Measurements from ENCODE around the gene KRT3. TPM values are rescaled to one million over a fixed set of nuclear protein-coding genes. Genes with fewer than 3 reads are reported as not detected.

Gene KRT3
- total RNA-seq, 1 experiment from 2014 or later: not detected

GRCh38 chr12:52767020-52767379, 28.9 kb downstream of the KRT3 start:
- Mint-ChIP-seq H3K27ac (no peak overlapping the region), H3K27me3 (ENCODE audit: low read depth) (peaks cover 10% of the 10 kb centered on the region), H3K4me1 (no peaks in the 10 kb centered on the region), H3K36me3 (peaks cover 3% of the 10 kb centered on the region; the same call in 1 of the 2 replicates), H3K9me3 (peaks cover 8% of the 10 kb centered on the region), H3K4me3 (no peak overlapping the region)
- no peak for DNase-seq (ENCODE audit: low spot score)
- ChIA-PET POLR2A (no interaction called here), CTCF (interaction anchor here (0.6 kb wide), 1 partner anchor 252 kb away, joined by 3 read pairs; no protein-coding TSS in a partner anchor)
- no peak for ATAC-seq
- TF ChIP-seq ZNF425 (CRISPR knock-in tag; conservative IDR thresholded peaks at IDR 0.05) (no peak), ZNF138 (CRISPR knock-in tag; conservative IDR thresholded peaks at IDR 0.05) (no peak), ZNF416 (CRISPR knock-in tag; IDR thresholded peaks at IDR 0.05) (no peak), CBFB (CRISPR knock-in tag; IDR thresholded peaks at IDR 0.05; ENCODE audit: low read depth) (no peak), NFYB (CRISPR knock-in tag; conservative IDR thresholded peaks at IDR 0.05; ENCODE audit: low read depth) (no peak), ZNF121 (CRISPR knock-in tag; IDR thresholded peaks at IDR 0.05) (no peak)
- TF ChIP-seq, protein P1, sequence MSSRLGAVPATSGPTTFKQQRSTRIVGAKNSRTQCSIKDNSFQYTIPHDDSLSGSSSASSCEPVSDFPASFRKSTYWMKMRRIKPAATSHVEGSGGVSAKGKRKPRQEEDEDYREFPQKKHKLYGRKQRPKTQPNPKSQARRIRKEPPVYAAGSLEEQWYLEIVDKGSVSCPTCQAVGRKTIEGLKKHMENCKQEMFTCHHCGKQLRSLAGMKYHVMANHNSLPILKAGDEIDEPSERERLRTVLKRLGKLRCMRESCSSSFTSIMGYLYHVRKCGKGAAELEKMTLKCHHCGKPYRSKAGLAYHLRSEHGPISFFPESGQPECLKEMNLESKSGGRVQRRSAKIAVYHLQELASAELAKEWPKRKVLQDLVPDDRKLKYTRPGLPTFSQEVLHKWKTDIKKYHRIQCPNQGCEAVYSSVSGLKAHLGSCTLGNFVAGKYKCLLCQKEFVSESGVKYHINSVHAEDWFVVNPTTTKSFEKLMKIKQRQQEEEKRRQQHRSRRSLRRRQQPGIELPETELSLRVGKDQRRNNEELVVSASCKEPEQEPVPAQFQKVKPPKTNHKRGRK (CRISPR knock-in tag; IDR thresholded peaks at IDR 0.05; ENCODE audit: borderline replicate concordance): no peak

- peaks cover 4% of the 10 kb centered on the region for H3K36me3 Mint-ChIP-seq
- no peaks in the 10 kb centered on the region for H3K4me1 Mint-ChIP-seq
- no peak overlapping the region for H3K4me3 Mint-ChIP-seq
- POLR2A ChIA-PET: no interaction called here
- H3K27me3 Mint-ChIP-seq (ENCODE audit: low read depth): peaks cover 8% of the 10 kb centered on the region
- ATAC-seq (no peak), DNase-seq (ENCODE audit: low spot score) (no peak)
- H3K9me3 Mint-ChIP-seq: peaks cover 8% of the 10 kb centered on the region
- no peak overlapping the region for H3K27ac Mint-ChIP-seq
- CTCF ChIA-PET: interaction anchor here (0.6 kb wide), 1 partner anchor 251 kb away, joined by 3 read pairs; no protein-coding TSS in a partner anchor
- TF ChIP-seq TCF7 (CRISPR knock-in tag; IDR thresholded peaks at IDR 0.05; ENCODE audit: low read depth) (no peak), ZNF317 (CRISPR knock-in tag; IDR thresholded peaks at IDR 0.05; ENCODE audit: borderline replicate concordance, low read depth) (no peak), NFATC4 (CRISPR knock-in tag; IDR thresholded peaks at IDR 0.05) (no peak), SP1 (CRISPR knock-in tag; conservative IDR thresholded peaks at IDR 0.05) (no peak), CREB1 (CRISPR knock-in tag; IDR thresholded peaks at IDR 0.05) (no peak)
- TF ChIP-seq, protein P2, sequence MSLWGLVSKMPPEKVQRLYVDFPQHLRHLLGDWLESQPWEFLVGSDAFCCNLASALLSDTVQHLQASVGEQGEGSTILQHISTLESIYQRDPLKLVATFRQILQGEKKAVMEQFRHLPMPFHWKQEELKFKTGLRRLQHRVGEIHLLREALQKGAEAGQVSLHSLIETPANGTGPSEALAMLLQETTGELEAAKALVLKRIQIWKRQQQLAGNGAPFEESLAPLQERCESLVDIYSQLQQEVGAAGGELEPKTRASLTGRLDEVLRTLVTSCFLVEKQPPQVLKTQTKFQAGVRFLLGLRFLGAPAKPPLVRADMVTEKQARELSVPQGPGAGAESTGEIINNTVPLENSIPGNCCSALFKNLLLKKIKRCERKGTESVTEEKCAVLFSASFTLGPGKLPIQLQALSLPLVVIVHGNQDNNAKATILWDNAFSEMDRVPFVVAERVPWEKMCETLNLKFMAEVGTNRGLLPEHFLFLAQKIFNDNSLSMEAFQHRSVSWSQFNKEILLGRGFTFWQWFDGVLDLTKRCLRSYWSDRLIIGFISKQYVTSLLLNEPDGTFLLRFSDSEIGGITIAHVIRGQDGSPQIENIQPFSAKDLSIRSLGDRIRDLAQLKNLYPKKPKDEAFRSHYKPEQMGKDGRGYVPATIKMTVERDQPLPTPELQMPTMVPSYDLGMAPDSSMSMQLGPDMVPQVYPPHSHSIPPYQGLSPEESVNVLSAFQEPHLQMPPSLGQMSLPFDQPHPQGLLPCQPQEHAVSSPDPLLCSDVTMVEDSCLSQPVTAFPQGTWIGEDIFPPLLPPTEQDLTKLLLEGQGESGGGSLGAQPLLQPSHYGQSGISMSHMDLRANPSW (CRISPR knock-in tag; conservative IDR thresholded peaks at IDR 0.05; ENCODE audit: low read depth): no peak
- TF ChIP-seq, protein P3, sequence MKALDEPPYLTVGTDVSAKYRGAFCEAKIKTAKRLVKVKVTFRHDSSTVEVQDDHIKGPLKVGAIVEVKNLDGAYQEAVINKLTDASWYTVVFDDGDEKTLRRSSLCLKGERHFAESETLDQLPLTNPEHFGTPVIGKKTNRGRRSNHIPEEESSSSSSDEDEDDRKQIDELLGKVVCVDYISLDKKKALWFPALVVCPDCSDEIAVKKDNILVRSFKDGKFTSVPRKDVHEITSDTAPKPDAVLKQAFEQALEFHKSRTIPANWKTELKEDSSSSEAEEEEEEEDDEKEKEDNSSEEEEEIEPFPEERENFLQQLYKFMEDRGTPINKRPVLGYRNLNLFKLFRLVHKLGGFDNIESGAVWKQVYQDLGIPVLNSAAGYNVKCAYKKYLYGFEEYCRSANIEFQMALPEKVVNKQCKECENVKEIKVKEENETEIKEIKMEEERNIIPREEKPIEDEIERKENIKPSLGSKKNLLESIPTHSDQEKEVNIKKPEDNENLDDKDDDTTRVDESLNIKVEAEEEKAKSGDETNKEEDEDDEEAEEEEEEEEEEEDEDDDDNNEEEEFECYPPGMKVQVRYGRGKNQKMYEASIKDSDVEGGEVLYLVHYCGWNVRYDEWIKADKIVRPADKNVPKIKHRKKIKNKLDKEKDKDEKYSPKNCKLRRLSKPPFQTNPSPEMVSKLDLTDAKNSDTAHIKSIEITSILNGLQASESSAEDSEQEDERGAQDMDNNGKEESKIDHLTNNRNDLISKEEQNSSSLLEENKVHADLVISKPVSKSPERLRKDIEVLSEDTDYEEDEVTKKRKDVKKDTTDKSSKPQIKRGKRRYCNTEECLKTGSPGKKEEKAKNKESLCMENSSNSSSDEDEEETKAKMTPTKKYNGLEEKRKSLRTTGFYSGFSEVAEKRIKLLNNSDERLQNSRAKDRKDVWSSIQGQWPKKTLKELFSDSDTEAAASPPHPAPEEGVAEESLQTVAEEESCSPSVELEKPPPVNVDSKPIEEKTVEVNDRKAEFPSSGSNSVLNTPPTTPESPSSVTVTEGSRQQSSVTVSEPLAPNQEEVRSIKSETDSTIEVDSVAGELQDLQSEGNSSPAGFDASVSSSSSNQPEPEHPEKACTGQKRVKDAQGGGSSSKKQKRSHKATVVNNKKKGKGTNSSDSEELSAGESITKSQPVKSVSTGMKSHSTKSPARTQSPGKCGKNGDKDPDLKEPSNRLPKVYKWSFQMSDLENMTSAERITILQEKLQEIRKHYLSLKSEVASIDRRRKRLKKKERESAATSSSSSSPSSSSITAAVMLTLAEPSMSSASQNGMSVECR (CRISPR knock-in tag; IDR thresholded peaks at IDR 0.05; ENCODE audit: borderline replicate concordance): no peak
- TF ChIP-seq, protein P4, sequence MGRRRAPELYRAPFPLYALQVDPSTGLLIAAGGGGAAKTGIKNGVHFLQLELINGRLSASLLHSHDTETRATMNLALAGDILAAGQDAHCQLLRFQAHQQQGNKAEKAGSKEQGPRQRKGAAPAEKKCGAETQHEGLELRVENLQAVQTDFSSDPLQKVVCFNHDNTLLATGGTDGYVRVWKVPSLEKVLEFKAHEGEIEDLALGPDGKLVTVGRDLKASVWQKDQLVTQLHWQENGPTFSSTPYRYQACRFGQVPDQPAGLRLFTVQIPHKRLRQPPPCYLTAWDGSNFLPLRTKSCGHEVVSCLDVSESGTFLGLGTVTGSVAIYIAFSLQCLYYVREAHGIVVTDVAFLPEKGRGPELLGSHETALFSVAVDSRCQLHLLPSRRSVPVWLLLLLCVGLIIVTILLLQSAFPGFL (CRISPR knock-in tag; IDR thresholded peaks at IDR 0.05; ENCODE audit: borderline replicate concordance): no peak
Measured at GRCh38 chr12:52766351-52767019, 29.4 kb downstream of the KRT3 start.

Data from WTC11 (cell line).